HPDE6-E6E7 (cell line): Measurements from ENCODE around the gene ZNF12.
"Not testable (repeated sequence)": the region's sequence is repeated elsewhere in the genome, so short reads cannot be mapped to it uniquely, and the experiment has no call there.

Source experiments
- DNase-seq: peaks from one replicate; pipeline ENCODE4 v3.0.0; 2011; ENCODE audit warnings: missing footprints; ENCODE audit errors: extremely low spot score

Gene ZNF12

DNA sequence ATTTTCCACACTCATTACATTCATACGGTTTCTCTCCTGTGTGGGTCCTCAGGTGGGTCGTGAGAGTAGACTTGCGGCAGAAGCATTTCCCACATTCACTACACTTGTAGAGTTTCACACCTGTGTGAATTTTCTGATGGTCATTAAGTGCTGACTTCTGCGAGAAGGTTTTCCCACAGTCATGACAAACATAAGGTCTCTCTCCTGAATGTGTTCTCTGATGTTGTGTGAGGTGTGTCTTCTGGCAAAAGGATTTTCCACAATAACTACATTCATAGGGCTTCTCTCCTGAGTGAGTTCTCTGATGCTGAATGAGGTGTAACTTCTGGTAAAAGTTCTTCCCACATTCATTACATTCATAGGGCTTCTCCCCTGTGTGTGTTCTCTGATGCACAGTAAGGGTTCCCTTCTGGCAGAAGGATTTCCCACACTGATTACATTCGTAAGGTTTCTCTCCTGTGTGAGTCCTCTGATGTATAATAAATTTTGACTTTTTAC is 15.1 kb downstream of the ZNF12 start:
- no peak for DNase-seq

DNA sequence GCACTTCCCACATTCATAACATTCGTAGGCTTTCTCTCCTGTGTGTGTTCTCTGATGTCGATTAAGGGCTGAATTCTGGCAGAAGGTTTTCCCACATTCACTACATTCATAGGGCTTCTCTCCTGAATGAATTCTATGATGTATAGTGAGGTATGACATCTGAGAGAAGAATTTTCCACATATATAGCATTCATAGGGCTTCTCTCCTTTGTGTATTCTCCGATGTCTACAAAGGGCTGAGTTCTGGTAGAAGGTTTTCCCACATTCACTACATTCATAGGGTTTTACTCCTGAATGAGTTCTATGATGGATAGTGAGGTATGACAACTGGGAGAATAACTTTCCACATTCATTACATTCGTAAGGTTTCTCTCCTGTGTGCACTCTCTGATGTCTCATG is 15.6 kb downstream of the ZNF12 start:
- no peak for DNase-seq

DNA sequence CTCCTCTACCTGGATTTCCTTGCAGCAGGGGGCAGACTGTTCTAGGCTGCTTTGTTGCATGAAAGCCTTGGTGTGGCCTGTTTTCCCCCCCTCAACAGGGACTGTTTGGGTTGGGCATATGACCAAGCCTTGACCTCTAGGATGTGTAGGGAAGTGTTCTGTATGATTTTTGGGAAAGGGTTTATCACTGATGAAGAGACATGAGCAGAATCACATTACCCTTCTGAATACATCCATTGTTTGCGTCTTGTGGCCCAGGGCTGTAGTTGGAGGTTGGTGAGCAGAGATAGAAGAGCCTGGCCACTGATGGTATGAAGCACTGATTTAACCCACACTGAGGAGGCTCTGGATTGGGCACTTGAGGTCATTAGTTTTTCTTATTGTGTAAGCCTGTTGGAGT is 26.6 kb downstream of the ZNF12 start:
- DNase-seq: no peak

DNA sequence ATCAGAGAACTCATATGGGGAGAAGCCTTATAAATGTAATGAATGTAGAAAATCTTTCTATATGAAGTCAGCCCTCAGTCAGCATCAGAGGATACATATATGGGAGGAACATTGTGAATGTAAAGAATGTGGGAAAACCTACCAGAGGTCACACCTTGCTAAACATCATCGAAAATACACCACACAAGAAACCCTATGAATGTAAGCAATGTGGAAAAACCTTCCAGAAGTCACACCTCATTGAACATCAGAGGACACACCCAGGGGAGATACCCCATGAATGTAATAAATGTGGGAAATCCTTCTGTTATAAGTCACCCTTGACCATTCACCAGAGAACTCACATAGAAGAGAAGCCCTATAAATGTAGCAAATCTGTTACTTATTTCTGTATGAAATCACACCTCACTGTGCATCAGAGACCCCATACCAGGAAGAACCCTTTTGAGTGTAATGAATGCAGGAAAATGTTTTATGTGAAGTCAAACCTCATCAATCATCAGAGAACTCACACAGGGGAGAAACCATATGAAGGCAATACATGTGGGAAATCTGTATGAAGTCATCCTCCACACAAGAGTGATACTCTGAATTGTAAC is 30.8 kb downstream of the ZNF12 start:
- no peak for DNase-seq

DNA sequence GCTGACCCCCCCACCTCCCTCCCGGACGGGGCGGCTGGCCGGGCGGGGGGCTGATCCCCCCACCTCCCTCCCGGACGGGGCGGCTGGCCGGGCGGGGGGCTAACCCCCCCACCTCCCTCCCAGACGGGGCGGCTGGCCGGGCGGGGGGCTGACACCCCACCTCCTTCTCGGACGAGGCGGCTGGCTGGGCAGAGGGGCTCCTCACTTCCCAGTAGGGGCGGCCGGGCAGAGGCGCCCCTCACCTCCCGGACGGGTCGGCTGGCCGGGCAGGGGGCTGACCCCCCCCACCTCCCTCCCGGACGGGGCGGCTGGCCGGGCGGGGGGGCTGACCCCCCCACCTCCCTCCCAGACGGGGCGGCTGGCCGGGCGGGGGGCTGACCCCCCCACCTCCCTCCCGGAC is 35.9 kb downstream of the ZNF12 start:
- DNase-seq: not testable (repeated sequence)

DNA sequence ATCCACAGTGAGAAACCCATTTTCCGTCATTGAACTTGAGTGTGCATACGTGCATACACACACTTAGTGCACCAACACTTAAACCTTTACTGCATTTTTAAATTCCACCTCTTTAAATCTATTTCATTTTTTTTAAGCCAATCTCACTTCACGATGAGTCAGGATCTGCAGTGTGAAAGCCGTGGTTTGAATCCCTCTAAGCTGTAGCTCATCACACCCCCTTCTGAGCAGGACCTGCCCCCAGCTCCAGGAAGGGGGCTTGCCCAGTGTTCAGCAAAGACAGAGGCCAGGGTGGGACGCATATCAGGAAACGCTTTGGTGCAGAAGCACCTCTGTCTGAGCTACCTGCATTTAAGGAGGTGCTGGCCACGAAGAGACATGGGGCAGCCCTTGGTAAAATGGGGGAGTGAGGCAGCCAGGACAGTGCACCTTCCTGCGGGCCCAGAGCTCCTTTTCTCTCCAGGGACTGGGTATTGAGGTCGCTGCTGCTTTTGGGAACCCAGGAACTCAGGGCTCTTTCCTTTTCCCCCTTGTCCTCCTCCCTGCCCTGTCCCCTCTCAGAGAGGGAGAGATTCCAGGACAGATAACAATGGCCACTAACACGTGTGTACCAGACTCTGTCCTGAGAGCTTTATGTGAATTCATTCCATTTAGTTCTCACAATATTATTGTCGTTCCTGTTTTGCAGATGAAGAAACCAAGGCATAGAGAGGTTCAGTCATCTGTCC is 48.0 kb downstream of the ZNF12 start:
- DNase-seq: no peak

DNA sequence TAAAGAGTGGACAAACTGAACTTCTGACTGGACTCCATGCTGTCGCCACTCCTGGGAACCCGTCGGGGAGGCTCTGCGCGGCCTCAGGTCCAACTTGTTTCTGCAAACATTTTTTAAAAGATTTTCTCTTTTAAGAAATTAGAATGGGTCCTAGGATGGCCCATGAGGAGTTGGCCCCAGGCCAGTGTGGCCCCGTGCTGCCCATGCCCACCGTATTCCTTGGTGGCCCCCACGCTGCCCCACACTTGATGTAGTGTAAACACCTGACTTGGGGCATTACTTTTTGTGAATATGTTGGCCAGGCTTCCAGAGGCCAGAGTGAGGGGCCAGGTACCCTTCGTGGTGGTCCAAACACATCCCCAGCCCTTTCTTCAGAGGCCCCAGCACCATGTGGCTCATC is 50.3 kb downstream of the ZNF12 start:
- DNase-seq: no peak

DNA sequence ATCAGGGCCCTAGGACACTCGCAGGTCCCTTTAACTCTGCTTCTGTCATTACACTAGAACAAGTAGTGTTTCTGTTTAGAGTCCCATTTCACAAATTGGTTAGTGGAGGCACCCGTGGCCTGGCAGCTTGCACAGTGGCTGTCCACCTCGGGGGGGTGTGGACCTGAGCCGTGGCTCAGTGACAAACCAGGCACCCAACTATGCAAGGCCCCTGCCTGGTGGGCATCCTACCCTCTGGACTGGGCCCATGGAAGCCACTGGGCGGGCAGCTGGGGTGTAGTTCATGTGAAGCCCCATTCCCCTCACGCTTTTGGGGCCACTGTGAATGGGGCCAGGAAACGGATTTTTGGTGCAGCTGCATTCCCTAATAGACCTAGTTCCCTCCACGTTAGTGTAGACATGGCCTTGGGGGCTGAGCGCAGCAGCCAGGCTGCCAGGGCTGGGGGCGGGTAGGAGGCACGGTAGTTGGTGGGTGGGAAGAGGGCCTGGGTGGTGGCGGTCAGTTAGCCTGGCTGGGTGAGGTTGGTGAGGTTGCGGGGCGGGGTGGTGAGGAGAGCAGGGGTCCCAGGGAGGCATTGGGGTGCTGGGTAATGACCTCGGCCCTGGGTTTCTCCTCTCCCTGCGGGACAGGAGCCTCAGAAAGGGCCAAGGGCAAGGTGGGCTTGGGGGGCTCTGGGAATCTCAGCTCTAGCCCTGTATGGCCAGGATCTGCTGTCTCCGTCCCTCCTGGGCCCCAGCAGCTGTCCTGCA is 50.9 kb downstream of the ZNF12 start:
- no peak for DNase-seq

DNA sequence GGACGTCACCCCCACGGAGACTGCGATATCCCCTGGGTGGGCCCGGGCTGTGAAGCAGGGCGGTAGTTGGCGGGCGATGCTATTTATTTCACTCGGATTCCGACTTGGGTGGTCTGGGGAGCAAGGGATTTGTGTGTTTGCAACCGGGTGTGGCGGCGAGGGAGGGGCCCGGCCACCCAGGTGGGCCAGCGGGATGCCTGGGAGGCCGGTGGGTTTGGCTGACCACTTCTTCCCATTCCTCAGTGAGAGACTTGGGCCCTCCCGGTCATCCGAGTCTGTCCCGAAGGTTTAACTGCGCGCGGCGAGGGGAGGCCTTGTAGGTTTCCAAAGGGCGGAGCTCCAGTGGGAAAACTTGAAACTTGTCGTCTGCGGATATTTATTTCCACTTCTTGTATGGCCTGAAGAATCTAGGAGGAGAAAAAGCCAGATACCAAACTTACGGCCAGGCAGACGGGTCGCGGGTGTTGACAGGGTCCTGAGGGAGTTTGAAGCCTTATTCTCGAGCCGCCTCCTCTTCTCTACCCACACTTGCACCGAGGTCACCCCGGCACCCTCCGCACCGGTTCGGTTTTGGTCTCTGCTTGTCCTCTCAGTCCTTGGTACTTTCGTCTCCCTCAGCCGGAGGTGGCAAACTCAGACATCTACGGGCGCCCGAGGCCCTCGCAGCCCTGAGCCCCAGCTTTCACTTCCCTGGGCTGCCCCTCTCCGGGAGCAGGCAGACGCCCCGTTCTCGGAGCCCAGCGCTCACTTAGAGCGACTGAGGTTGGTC is 51.7 kb downstream of the ZNF12 start:
- no peak for DNase-seq

DNA sequence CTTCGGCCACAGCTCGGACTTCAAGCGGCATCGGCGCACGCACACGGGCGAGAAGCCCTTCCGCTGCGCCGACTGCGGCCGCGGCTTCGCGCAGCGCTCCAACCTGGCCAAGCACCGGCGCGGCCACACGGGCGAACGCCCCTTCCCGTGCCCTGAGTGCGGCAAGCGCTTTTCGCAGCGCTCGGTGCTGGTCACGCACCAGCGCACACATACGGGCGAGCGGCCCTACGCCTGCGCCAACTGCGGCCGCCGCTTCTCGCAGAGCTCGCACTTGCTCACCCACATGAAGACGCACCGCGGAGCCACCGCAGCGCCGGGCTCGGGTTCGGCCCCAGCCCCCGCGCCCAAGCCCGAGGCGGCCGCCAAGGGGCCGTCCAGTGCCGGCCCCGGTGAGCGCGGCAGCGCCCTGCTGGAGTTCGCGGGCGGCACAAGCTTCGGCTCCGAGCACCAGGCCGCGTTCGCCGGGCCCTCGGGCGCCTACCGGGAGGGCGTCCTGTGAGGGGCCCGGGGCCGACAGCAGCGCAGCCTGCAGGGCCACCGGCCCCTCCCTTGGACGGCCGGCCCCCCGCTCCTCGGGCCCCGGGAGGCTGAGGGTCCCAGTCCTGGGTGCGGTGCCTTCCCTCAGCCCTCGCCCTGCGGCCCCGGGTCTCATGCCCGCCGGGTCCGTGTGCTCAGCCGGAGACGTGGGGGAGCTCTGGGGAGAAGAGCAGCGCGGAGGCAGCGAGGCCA is 52.5 kb downstream of the ZNF12 start:
- DNase-seq: no peak

DNA sequence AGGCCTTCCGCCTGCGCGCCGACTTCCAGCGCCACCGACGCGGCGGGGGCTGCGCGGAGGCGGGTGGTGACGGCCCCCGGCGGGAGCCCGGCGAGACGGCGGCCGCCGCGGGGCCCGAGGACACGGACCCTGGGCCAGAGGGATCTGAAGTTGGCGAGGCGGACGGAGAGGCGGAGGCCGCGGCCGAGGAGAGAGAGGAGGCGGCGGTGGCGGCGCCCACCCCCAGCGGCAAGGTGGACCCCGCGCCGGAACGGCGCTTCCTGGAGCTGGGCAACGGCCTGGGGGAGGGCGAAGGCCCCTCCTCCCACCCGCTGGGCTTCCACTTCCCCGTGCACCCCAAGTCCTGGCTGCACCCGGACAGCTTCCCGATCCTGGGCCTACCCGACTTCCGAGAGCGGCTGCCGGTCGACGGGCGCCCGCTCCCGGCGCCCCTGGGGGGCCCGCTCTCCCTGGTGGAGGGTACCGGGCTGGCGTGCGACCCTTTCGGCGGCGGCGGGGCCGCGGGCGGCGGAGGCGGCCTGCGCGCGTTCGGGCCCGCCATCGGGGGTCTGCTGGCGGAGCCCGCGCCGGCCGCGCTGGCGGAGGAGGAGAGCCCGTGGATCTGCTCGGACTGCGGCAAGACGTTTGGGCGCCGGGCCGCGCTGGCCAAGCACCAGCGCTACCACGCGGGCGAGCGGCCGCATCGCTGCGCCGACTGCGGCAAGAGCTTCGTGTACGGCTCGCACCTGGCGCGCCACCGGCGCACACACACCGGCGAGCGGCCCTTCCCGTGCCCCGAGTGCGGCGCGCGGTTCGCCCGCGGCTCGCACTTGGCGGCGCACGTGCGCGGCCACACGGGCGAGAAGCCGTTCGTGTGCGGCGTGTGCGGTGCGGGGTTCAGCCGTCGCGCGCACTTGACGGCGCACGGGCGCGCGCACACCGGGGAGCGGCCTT is 53.4 kb downstream of the ZNF12 start:
- no peak for DNase-seq

DNA sequence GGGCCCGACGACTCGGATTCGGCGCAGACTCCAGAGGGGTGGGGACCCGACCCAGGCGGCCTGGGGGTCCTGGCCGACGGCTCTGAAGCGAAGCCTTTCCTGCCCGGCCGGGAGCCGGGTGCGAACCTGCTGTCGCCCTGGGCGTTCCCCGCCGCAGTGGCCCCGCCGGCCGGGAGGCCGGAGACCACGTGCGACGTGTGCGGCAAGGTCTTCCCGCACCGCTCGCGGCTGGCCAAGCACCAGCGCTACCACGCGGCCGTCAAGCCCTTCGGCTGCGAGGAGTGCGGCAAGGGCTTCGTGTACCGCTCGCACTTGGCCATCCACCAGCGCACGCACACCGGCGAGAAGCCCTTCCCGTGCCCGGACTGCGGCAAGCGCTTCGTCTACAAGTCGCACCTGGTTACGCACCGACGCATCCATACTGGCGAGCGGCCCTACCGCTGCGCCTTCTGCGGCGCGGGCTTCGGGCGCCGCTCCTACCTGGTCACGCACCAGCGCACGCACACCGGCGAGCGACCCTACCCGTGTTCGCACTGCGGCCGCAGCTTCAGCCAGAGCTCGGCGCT is 54.2 kb downstream of the ZNF12 start:
- DNase-seq: no peak

DNA sequence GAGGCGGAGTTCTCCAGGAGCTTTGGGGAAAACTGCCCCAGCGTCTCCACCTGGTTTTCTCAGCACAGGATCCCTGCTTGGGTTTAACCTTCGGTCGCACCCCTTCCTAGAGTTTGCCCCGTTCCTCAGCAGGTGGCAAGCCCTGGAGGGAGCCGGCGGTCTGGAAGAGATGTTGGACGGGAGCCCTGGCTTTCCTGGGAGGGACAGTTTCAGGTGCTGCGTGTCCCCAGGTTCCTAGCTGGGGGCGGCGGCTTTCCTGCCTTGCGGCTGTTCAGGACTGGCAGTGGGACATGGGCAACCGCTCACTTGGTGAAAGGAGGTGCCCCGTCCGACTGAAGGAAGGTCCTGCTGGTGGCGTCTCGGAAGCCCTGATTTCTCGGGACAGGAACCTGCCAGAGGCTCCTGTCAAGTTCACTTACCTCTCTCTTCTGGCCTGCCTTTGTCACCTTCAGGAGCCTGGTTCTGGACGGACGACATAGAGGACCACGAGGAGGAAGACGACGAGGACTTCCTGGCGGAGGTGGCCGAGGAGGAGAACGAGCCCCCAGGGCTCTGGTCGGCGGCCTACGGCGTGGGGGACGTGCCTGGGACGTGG is 54.8 kb downstream of the ZNF12 start:
- DNase-seq: no peak

DNA sequence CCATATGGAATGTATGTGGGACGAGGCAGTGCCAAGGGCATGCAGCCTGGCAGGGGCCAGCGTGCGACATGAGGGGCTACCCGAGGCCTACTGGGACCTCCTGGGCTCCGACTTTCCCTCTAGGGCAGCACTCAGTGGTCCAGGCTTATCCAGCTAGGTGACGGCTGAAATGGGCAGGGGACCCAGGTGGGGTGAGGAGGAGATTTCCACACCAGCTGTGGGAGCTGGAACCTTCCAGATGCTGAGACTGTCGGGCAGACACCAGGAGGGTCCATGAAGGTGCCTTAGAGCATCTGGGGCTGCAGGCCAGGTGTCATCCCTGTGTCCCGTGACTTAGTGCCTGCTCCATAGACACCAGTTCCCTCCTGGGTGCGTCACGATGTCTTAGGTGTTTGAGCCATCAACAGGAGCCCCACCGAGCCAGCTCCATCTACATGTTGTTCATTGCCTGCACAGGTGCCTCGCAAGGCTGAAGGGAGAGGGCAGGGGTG is 56.2 kb downstream of the ZNF12 start:
- DNase-seq: no peak

DNA sequence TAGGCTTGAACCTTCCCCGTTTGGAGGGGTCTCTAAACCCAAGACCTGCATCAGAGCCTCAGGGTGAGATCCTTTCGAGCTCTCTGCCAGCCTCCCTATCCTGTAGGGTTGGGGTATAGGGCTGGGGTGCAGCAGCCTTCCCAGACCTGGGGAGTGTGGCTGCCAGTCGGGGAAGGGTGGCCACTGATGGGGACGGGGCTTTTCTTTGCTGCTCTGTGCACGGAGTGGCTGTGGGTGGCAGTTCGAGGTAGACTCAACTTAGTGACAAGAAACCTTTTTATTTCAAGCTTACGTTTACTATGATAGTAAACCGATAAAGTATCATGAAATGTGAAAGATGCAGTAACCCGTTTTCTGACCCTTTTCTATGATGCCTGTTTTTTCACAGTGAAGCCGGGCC is 56.7 kb downstream of the ZNF12 start:
- no peak for DNase-seq

DNA sequence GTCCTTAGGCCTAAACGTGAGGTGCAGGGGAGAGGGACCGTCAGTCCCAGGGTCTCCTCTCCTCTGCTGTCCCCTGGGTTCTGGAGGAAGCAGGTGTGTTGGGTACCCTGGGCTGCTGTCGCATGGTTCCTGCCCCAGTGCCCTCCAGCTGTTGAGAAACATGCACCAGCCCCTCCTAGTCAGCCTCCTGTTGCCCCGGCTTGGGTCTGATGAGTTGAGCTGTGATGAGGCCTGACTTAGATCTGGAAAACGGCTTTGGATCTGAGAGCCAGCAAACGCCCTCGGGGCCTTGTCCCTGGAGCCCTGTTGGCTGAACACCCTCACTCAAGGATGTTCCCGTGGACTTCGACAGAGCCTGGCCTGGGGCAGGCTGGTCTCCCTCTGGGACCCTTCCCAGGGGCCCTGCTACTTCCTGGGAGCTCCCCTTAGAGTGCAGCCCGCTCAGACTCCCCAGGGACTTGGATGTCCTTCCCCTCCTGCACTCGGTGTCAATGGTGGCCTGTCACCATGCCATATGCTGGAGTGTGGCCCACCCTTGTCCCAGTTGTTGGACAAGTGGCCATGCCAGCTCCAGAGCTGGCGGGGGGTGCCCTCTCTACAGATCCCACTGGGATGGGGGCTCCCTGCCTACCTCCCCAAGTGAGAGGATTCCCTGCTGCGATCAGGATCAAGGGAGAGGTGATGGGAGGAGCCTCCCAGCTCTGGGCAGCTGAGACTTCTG is 57.3 kb downstream of the ZNF12 start:
- DNase-seq: no peak

DNA sequence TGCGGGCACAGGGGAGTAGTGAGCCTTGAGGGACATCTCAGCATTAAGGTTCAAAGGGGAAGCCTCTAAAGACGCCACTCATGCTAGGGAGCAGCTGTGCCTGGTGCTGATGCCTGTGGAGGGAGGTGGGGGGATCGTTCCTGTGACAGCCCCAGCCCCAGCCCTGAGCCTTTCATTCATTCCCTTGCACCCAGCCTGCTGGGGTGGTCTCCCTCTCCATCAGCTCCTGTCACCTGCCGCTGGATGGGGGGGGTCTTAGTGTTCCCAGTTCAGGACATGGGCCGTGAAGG is 58.0 kb downstream of the ZNF12 start:
- no peak for DNase-seq

DNA sequence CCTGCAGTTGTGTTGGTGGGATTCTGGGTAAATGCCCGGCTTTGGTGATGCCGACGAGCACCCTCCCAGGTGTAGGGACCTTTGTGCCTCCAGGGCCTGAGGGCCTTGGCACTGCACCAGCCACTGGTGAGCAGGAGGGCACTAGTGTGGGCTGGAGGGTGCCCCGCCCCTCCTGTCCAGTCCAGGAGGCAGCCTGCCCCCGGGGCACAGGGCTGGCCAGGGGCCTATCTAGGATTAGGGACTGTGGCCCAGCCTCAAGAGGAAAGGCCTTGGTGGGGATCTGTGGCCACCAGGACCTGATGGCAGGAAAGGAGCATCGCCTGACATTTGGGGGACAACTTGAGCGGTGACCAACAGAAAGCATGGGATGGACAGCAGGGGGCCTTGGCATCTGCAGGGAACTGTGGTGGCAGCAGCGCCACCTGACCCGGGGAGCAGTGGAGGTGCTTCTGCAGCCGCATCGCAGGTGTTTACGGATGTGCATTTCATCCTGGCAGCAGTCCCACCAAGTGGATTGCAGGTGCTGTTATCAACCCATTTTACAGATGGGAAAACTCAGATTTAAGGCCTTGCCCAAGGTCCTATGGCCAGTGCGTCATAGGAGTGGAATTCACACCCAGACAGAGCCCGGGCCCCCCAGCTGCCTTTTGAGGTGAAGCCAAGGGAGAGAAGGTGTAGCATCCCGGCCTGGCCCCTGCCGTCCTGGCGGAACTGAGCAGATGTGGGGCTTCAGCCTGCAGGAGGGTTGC is 58.5 kb downstream of the ZNF12 start:
- DNase-seq: no peak
